Kidney epithelial cell (primary cell): ENCODE measurements around the gene UCP3. TPM values are rescaled to one million over a fixed set of nuclear protein-coding genes. Genes with fewer than 3 reads are reported as not detected.

Experiments
- DNase-seq: peaks from one replicate; pipeline ENCODE4 v3.0.0-alpha.2; 2010; ENCODE audit warnings: low read depth
- H3K27me3 ChIP-seq: 2 replicates; pipeline ENCODE4 v1.6.0; 2011; ENCODE audit warnings: low read length; ENCODE audit not compliant: control insufficient read depth, insufficient read depth
- H3K36me3 ChIP-seq: 2 replicates; pipeline ENCODE4 v1.5.1; 2011; ENCODE audit warnings: low read length; ENCODE audit not compliant: control insufficient read depth, insufficient read depth
- H3K4me3 ChIP-seq: 2 replicates; pipeline ENCODE4 v1.5.1; 2011; ENCODE audit warnings: low read depth, mild to moderate bottlenecking, control low read depth, low read length
- total RNA-seq: library from RNA; depleted of rRNA; stranded (reverse); fragments of >200 nt; gene quantifications from 2 replicates; pipeline ENCODE4 v1.2.3, GENCODE V29; 2015
- TF ChIP-seq, protein P1 (sequence below): IDR thresholded peaks from 2 replicates; pipeline ENCODE4 v1.5.1; 2011; ENCODE audit warnings: mild to moderate bottlenecking, moderate library complexity, low read length, control low read depth, inconsistent platforms; ENCODE audit not compliant: insufficient read depth, poor library complexity, severe bottlenecking

Gene UCP3
- total RNA-seq, 1 donor from 2014 or later = 0.84 TPM

DNA sequence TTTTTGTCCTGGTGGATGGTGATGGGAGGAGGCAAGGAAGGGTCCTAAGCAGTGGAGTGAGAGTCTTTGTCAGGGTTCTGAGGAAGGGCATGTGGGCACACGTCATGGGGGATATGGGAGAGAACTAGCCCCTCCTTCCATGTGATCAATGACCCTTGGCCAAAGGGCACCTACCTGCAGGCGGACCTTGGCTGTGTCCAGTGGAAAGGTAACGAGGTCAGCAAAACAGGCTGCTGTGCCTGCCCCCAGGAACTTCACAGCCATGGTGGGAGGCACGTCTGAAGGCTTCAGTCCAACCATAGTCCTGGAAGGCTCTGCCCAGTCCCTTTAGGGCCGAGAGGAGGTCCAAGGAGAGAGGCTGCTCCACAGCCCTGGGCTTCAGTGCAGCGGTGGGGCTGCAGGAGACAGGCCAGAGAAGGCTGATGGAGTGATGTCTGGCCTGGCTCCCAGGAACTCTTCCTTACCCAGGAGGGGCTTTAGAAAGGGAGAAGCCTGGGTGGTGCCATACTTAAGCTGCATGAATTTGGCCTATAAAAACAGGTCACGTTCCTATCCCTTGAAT lies 2.1 kb downstream of the UCP3 start:
- Histone ChIP-seq H3K36me3 (peaks cover 1% of the 10 kb centered on the region), H3K4me3 (no peak overlapping the region), H3K27me3 (no peaks in the 10 kb centered on the region)
- TF ChIP-seq, protein P1, sequence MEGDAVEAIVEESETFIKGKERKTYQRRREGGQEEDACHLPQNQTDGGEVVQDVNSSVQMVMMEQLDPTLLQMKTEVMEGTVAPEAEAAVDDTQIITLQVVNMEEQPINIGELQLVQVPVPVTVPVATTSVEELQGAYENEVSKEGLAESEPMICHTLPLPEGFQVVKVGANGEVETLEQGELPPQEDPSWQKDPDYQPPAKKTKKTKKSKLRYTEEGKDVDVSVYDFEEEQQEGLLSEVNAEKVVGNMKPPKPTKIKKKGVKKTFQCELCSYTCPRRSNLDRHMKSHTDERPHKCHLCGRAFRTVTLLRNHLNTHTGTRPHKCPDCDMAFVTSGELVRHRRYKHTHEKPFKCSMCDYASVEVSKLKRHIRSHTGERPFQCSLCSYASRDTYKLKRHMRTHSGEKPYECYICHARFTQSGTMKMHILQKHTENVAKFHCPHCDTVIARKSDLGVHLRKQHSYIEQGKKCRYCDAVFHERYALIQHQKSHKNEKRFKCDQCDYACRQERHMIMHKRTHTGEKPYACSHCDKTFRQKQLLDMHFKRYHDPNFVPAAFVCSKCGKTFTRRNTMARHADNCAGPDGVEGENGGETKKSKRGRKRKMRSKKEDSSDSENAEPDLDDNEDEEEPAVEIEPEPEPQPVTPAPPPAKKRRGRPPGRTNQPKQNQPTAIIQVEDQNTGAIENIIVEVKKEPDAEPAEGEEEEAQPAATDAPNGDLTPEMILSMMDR = no peak
- no peak for DNase-seq

DNA sequence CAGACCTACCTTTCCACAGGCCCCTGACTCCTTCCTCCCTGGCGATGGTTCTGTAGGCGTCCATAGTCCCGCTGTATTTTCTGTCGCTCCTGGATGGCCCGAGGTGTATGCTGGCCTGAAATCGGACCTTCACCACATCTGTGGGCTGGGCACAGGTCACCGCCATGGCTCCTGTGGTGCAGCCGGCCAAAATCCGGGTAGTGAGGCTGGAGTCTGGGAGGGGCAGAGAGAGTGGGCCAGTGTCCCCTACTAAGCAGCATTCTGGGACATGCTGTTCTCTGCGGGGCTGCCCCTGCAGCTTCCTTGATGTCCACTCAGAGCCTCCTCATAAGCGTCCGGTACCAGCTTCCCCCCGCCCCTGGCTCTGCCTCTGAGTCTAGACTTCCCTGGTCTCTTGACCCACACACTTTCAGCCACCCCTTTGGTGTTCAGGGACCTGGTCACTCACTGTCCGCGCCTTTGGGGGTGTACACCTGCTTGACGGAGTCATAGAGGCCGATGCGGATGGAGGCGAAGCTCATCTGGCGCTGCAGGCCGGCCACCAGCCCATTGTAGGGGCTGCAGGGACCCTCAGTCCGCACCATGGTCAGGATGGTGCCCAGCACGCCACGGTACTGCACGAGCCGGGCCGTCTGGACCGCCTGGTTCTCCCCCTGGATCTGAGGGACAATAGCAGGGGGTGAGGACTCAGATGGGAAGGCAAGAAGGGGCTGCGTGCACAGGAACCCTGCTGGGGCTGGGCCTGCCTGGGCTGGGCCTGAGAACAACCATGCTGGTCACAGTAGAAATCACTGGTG lies 3.0 kb downstream of the UCP3 start:
- no peak for DNase-seq
- TF ChIP-seq, protein P1 = no peak
- Histone ChIP-seq H3K4me3 (no peak overlapping the region), H3K36me3 (peaks cover 1% of the 10 kb centered on the region), H3K27me3 (no peaks in the 10 kb centered on the region)

DNA sequence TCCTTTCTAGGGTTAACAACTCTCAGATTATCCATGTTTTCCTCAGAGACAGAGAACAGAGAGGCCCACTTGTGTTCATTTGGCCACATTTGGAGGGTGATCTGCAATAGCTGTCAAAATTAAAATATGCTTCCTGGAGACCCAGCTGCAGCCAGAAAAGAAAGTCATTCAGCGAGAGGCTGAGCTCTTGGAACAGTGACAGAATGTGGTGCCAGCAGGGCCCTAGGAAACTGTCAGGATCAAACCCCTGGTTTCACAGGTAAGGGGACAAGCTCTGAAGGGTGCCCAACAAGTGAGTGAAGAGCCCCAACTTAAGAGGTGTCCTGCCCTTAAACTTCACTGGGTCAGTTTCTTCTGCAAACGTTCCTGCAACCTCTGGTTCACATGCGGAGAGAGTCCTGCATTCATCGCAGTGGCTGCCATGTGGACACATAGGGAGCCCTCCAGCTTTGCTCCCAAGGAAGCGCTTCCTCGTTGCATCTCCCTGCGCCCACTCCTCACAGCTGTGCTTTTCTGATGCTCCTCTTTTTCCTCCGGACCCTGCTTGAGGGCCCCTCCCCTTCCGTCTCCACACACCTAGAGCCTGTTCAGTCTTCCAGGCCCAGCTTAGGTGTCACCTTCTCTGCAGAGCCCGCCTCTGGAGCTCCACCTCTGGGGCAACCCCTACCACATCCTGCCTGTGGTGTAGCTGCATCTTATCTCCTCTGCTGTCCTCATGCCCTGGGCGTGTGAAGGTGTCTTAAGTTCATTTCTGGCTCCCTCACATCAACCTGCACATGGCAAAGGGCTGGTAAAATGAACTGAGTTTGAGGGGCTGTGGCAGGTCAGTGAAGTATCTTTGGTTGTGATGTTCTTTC lies 3.9 kb downstream of the UCP3 start:
- Histone ChIP-seq H3K36me3 (peaks cover 1% of the 10 kb centered on the region), H3K4me3 (no peak overlapping the region), H3K27me3 (no peaks in the 10 kb centered on the region)
- DNase-seq = no peak
- TF ChIP-seq, protein P1 = no peak

DNA sequence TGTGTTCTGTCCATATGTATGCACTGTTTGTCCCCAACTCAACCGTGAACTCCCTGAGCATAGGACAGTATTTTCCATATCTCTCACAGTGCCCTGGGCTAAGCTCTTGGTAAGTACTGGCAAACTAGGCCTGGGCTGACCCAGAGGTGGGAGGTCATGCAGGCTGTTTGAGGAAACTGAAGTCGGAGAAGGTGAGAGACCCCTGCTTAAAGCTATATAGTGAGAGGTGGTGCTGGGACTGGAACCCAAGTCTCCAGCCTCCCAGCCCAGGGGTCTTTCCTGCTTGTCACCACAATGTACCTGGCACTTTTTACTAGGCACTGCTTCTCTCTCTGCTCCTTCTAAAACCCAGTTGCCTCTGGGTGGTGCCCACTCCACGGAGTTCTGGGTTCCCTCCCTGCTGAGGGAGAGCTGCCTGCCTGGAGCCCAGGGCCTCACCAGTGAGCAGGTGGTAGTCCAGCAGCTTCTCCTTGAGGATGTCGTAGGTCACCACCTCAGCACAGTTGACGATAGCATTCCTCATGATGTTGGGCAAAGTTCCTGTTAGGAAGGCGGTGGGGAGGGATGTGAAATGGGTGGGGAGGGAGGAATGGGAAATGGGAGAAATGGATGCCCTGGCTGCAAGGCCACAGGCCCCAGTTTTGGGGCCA lies 4.7 kb downstream of the UCP3 start:
- TF ChIP-seq, protein P1 = no peak
- Histone ChIP-seq H3K27me3 (no peaks in the 10 kb centered on the region), H3K36me3 (peaks cover 1% of the 10 kb centered on the region), H3K4me3 (no peak overlapping the region)
- no peak for DNase-seq

DNA sequence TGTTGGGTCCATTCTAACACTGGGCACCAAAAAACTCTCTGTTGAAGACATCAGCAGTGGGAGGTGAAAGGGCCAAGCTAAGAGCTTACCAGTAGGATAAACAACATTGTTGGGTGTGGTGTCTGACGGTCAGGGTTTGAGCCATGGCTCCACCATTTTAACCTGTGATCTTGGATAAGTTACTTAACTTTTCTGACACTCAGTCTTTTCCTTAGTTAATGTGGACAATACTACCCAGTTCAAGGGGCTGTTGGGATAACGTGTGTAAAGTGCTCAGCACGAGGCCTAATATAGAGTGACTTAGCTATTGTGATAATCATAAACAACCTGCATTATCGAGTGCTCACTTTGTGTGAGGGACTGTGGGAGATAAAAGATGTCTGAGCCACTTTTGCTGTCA lies 6.1 kb downstream of the UCP3 start:
- TF ChIP-seq, protein P1 = no peak

More for the DNA sequence above, 6.1 kb downstream of the UCP3 start:
- Histone ChIP-seq H3K36me3 (peaks cover 1% of the 10 kb centered on the region), H3K27me3 (no peaks in the 10 kb centered on the region), H3K4me3 (no peak overlapping the region)
- no peak for DNase-seq
